HG02970 (cell line): ENCODE data around the gene COMP.

Source experiments
- ATAC-seq: cut with Tn5 transposase; IDR thresholded peaks from one replicate; pipeline ENCODE4 v1.9.1; 2021; ENCODE audit warnings: mild to moderate bottlenecking, moderate library complexity, moderate number of reproducible peaks; ENCODE audit not compliant: unreplicated experiment, low FRiP score

The COMP gene

DNA sequence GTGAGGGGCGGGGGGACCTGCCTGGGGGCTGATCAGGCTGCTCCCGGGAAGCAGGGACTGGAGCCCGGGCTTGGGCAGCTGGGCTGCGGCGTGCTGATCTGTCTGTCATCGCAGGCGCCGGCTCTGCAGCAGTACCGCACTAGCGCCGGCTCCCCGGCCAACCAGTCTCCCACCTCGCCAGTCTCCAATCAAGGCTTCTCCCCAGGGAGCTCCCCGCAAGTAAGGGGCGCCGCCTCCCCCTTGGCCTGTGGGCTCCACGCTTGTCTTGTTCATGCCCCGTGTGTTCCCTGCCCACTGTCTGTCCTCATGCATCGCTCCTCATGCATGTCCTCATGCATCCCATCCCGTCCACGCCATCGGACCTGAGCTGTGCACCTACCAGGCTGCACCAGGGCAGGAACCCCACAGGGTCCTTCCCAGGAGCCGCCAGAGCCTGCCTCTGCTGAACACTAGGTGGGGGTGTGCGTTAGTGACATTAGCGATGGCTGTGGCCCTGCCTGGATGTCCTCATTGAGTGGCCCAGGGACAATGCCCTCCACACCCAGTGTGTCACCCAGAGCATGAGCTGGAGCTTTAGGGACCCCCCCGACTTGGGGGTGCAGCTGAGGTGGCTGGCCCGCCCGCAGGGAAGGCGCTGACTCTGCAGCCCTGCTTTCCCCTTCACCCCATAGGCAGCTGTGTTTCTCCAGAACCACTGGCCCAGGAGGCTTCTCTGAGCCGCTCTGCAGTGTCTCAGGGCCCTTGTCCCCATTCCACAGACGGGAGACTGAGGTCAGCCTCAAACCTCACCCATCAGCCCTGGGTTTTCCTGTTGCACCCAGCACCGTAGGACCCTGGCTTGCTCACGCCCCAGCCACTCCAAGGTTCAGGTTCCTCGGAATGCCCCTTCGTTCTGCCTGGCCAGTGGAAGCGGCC is 19.5 kb downstream of the COMP start:
- no peak for ATAC-seq

DNA sequence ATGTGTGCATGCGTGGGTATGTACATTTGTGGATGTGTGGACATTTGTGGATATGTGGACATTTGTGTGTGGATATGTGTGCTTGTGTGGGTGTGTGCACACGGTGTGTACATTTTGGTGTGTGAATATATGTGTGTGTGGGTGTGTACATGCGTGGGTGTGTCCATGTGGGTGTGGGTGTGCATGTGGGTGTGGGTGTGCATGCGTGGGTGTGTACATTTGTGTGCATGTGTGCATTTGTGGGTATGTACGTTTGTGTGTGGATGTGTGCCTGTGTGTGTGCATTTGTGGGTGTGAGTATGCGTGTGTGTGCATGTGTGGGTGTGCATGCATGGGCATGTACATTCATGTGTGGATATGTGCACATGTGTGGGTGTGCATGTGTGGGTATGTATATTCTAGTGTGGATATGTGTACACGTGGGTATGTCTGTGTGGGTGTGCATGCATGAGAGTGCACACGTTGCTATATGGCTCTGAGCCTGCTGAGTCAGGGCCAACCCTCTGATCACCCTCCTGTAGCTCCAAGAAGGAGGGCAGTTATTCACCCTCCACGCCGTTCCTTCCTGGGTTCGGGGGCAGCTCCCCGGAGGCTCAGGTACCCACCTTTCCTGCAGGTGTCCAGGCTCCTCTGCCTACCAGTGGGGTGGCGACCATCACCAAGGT is 20.3 kb downstream of the COMP start:
- ATAC-seq, result no peak

DNA sequence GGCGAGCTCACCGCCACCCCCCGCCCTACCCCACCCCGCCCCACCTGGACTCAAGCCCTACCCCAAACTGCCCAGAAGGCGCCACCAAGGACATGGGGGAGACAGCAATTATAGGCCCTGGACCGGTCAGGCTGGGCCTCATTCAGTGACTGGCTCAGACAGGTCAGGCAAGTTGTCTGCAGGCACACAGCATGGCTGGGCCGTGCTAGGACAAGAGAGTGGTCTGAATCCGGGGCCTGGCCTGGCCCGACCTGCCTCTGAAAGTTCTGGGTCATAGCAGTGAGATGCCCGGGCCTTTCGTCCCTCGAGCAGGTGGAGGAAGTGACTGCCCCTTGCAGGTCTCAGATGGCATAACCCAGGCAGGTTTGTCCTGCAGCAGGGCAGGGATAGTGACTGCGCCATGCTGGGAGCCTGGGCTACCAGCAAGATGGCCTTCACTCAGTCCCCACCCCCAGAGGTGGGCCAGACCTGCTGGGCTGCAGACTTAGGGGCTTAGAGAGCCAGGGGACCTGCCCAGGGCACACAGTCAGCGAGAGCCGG is 21.0 kb downstream of the COMP start:
- ATAC-seq, result no peak

DNA sequence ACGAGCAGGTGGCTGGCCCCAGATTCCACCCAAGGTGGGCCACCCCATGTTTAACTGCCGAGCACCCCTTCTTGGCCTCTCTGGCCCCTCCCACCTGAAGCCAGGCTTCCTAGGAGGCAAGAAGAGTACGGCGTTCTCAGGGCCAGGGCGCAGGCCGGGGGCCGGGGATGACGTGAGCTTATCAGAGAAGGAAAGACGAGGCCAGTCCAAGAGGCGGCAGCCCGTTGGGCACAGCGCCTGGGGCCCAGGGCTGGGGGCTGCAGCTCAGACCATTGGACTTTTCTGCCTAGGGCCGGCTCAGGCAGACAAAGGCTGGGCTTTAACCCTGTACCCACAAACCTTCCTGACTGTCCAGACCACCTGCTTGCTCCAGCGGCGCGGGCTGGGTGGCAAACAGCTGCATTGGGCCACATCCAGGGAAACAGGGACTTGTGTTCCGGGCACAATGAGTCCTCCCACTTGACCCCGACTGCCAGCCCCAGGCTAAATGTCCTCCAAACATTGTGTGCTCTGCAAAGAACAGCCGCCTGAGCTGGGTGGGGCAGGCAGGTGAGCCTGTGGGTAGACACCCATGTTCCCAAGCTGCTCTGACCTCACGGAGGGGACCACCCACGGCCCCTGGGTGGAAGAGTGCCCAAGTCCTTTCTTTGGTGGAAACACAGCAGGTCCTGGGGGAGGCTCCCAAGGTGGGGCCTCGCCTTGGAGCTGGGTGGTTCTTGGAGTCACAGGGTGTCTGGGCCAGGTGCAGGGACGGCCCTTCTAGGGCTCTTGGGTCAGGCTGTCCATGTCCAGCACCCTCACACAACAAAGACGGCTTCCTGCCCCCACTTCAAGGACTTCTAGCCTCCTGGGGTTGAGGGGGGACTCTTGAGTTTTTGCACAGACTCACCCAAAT is 21.9 kb downstream of the COMP start:
- no peak for ATAC-seq

DNA sequence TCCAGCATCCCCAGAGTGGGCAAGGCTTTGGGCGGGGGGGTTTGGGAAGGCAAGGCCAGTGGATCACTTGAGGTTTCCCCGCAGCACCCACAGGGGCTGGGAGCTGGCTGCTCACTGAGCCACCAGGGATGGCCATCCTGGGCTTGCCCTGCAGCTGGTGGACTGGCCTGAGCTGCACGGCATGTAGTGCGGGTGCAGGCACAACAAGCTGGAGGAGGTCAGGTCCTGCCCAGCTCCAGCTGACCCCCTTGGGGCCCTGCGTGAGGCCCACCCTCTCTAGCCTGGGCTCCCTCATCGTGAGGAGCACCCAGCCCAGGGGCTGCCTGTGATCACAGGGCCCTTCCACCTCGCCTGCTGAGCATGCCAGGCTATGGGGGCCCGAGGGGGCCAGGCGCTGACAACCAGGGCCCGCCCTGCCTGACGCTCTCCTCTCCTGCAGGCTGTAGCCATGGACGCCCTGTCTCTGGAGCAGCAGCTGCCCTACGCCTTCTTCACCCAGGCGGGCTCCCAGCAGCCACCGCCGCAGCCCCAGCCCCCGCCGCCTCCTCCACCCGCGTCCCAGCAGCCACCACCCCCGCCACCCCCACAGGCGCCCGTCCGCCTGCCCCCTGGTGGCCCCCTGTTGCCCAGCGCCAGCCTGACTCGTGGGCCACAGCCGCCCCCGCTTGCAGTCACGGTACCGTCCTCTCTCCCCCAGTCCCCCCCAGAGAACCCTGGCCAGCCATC is 22.9 kb downstream of the COMP start:
- no peak for ATAC-seq

DNA sequence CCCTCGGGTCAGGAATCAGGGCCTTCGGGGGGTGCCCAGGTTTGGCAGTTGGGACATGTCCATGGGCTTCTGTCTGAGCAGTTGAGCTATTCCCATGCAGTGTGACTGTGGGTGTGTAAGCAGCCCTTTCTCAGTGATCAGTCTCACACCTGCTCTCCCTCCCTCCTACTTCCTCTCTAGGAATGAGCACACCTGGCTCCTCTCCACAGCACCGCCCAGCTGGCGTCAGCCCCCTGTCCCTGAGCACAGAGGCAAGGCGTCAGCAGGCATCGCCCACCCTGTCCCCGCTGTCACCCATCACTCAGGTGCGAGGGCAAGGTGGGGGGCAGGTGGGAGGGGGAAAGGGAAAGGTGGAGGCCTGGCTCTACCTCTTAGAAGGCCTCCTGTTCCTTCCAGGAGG is 25.9 kb downstream of the COMP start:
- ATAC-seq, result no peak

DNA sequence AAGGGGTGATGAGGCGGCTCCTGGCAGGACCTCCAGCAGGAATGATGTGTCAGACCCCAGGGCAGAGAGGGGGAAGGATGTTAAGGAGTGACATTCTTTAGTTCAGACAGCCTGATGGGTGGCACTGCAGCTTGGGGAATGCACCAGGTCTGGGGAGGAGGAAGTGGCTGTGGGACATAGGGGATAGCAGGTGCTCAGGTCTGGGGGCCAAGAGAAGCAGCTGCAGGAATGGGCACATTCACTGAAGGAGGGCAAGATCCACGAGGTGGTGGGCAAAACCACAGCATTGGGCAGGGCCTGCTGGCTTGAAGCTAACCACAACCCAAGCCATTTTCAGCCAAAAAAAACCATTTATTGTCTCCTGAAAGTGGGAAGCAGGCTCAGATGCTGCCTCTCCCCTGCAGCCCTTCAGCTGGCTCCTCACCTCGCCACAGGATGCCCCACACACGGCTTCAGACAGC is 26.5 kb downstream of the COMP start:
- no peak for ATAC-seq

DNA sequence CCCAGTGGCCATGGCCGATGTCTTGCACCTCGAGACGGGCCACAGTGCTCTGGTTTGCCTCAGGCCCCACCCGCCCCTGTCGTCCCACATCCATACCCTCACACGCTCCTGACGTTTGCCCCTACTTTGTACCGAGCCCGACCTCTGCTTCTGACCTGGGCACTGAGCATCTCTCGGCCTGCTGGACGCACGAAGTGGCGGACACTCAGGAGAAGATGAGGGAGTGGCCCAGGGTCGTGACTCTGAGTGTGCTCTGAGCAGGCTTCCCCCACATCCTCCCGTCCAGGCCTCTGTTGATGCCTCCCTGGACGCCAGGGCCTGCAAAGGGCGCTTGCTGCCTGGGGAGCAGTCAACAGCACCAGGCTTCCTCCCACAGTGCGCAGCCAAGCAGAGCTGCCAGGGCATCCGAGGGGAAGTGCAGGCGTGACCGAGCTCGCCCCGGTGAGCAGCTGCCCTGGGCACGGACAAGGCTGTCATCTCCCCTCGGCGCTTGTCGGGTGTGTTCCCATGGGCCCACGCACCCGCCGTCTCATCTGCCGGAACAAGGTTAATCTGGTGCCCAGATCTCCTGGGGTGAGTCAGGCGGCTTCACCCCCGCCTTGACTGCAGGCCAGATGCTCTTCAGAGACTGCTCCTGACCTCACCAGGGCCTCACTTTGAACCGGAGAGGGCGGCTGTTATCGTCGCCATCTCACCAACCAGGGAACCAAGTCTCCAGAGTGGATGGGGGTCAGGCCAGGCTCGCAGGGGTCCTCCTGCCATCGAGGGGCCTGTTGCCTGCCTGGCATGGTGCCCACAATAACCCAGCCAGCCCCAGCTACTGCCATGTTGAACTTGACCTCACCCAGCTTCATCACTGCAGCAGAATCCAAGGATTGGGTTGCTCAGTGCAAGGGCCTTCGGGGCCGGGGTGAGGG is 27.2 kb downstream of the COMP start:
- no peak for ATAC-seq

DNA sequence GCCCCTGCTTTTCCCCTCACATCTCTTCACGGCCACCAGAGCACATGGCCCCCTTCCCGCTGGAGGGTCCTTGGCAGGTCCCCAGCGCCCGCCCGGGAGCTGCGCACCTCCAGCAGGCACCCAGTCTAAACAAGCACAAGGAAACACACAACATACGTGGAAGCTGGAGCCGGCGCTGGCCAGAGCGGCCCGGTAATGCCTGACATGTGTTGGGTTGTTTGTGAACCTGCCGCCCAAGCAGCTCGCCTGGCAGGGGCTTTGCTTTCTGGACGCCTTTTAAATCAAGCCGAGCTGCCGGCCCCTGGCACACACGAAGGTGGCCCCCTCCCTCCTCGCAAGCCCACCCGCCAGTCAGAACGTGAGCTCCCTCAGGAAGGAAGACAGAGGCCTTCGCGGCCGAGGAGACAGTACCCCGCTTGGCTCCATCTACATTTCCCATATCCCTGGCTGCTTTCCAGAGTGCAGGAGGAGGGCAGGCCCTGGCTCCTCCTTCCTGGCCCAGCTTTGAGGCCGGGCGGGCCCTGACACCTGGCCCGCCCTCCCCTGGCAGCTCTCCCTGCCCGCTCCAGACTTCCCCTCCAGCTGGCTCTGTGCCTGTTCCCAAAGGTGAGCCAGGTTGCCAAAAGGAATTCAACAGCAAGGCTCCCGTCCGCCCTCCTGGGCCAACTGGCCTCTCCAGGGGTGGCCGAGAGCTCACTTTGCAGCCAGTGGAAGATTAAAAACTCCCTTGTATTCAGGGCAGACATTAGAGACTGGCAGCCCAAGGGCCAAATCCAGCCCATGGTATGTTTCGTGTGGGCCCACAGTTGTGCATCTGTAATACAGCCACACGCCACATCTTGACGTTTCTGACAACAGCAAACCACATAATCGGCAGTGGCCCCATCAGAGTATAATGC is 28.7 kb downstream of the COMP start:
- ATAC-seq, result no peak

DNA sequence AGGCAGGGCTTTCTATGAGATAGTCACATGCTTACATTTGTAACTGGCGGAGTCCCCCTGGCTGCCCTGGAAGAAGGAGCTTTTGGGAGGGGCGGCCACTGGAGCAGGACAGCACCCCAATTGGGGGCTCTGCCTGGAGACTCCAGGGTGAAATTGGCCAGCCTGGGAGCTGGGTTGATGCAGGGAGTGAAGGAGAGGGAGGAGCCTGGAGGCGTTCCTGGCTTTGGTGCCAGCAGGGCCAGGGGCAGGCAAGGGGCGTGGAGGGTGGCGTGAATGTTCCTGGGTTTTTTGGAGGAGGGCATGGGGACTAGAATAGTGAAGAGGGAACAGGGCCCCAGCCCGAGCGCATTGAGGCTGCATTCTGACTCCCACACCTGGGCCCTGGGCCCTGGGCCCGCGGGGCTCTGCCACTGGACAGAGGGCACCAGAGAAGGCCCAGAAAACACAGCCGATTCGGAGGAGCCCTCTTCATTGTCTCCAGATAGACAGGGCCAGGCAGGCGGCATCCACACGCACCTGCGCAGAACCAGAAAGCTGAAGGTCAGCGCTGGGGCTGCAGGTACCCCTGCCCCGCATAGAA is 29.5 kb downstream of the COMP start:
- no peak for ATAC-seq

DNA sequence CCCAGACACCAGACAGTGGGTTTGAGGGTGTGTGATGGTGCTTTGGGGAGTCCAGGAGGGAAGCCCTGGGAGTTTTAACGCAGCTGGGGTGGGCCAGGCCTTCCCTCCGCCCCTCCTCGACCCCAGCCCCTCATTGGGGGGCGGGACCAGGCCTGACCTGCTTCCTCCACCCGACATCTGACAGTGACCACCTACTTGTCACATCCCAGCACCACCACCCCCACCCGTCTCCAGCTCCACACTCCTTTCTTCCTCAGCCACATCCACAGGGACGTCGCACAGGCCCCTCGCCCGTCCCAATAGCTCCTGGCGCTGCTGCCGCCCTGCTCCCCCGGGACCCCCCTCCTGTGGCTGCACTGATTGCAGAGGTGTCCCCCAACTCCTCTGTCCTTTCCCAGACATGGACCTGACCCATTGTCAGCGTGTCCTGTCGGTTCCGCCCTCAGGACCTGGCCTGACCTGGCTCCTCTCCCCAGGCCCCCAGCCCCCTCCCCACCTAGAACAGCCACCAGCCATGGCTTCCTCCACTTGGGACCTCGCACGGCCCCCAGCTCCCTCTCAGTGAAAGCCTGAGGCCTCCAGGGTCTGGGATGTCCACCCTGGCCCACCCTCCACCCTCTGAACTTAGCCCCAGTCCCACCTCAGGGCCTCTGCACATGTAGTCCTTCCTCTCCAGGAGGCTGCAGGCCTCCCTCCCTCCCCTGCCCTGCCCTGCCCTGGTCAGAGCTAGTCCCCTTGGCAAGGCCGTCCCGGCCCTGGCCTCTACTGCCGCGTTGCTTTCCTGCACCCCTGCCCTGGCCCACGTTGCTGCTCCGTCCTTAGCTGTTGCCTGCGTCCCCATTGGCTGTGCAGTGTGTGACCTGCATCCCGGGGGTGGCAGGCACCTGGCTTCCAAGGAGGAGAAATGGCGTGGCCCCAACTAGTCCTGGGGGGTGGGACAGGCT is 30.4 kb downstream of the COMP start:
- ATAC-seq, result no peak

DNA sequence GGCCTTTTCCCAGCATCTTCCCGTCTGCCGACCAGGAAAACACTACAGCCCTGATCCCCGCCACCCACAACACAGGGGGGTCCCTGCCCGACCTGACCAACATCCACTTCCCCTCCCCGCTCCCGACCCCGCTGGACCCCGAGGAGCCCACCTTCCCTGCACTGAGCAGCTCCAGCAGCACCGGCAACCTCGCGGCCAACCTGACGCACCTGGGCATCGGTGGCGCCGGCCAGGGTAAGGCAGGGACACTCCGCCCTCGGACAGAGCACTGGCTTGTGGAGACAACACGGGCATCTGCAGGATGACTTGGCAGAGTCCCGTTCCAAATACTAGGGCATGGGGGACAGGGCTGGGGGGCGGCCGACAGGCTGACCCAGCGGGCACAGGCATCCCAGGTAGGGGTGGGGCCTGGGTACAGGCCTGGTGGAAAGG is 31.1 kb downstream of the COMP start:
- ATAC-seq, result no peak

DNA sequence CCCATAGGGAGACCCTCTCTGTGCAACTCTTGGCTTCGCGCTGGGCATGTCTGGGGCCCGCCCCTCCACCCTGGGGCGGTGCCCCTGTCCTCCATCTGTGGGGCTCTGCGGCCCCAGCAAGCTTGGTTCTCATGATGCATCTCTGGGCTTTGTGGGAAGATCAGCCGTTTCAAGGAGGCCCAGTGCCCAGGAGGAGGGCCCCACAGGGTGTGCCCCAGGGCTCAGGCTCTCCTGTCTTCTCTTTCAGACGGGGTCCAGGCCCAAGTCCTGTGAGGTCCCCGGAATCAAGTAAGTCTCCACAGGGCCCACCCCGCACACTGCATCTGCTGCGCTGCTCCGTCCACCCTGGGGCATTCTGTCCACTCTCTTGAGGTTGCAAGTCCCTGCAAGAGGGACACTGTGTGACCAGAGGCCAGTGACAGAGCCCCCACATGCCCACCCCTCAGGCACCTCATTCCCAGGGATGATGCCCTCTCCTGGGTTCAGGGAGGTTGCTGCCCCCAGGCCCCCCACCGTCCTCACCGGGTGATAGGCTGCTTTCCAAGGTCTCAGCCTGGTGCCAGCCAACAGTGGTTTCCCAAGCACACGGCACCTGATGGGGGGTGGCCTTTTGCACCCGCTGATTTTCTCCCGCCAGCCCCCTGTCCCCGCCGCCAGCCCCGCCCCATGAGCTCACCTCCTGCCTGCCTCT is 31.7 kb downstream of the COMP start:
- no peak for ATAC-seq

DNA sequence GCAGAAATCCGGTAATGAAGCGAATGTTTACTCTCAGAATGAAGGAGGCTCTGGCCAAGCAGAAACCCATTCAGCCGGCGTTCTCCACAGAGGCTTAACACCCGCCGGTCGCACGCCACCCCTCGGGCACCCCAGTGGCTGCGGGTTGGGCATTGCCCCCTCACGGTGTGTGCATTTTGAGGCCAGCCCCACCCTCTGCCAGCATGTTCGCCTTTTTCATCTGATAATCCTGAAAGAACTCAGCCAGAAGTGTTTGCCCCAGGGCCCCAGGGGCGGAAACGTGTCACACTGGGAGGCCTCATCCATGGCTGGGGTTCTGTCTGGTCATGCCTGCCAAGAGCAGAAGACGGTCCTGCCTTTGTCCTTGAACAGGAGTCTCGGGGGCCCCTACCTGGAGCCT is 34.2 kb downstream of the COMP start:
- ATAC-seq, result no peak

DNA sequence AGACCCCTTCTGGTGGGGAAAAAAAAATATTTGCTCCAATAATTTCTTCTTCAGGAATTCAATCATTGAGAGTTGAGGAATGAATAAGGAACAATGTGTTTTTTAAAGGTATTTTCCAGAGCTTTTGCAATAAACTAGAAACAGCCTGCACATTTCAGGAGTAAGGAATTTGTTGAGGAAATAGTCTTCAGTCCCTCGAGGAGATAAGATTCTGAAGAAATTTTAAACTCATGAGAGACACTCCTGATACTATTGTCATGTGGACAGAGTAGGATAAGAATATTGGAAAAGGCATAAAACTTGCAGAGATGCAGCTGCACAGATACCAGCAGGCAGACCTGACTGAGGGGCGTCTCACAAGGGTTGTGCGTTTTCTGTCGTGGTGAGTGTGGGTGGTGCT is 36.6 kb downstream of the COMP start:
- ATAC-seq, result no peak

DNA sequence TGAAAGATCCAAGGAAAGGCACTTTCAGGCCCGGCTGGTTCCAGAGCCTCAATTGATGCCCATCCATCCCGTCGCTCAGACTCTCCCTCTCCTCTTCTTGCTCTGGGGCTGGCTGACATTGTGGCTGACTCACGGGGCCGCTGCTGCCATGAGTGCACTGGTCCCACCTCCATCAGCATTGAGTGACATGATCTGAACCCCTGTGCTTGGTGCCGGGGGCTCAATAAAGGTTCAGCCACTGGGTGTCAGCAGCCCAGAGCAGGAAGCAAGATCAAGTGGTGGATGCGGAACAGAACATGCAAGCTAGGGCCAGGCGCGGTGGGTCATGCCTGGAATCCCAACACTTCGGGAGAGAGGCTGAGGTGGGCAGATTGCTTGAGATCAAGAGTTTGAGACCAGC is 39.5 kb downstream of the COMP start:
- no peak for ATAC-seq
